Subcutaneous adipose tissue (tissue), 4 donors: Measurements from ENCODE around the gene PBRM1. TPM values are rescaled to one million over a fixed set of nuclear protein-coding genes. Genes with fewer than 3 reads are reported as not detected.

Experiments used
- total RNA-seq, 4 donors: library from RNA; depleted of rRNA; stranded (reverse); fragments of >200 nt; gene quantifications; one replicate each; pipeline ENCODE4 v1.1.0, GENCODE V29; 2016
- TF ChIP-seq, protein P1 (sequence below): fragments of 450-650 bp; IDR thresholded peaks from one replicate; pipeline ENCODE4 v1.5.1; 2016; ENCODE audit warnings: low read depth, mild to moderate bottlenecking, control low read depth, antibody characterized with exemption, moderate library complexity

Gene PBRM1
- total RNA-seq, 4 donors from 2014 or later = 92.7 to 125 (median 104) TPM

DNA sequence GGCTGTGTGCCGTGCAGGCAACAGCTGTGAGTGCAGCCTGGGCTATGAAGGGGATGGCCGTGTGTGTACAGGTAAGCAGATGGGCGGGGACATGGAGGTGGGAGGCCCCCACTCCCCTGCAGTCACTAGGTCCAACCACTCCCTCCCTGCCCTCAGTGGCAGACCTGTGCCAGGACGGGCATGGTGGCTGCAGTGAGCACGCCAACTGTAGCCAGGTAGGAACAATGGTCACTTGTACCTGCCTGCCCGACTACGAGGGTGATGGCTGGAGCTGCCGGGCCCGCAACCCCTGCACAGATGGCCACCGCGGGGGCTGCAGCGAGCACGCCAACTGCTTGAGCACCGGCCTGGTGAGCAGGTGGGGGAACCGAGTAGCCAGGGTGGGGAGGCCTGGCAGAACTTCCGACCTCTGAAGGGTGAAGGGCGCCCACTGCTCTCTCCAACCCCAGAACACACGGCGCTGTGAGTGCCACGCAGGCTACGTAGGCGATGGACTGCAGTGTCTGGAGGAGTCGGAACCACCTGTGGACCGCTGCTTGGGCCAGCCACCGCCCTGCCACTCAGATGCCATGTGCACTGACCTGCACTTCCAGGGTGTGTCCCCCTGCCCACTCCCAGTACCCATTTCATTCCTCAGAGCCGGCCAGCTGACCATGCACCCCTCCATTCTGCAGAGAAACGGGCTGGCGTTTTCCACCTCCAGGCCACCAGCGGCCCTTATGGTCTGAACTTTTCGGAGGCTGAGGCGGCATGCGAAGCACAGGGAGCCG is 163.6 kb downstream of the PBRM1 start:
- TF ChIP-seq, protein P1, sequence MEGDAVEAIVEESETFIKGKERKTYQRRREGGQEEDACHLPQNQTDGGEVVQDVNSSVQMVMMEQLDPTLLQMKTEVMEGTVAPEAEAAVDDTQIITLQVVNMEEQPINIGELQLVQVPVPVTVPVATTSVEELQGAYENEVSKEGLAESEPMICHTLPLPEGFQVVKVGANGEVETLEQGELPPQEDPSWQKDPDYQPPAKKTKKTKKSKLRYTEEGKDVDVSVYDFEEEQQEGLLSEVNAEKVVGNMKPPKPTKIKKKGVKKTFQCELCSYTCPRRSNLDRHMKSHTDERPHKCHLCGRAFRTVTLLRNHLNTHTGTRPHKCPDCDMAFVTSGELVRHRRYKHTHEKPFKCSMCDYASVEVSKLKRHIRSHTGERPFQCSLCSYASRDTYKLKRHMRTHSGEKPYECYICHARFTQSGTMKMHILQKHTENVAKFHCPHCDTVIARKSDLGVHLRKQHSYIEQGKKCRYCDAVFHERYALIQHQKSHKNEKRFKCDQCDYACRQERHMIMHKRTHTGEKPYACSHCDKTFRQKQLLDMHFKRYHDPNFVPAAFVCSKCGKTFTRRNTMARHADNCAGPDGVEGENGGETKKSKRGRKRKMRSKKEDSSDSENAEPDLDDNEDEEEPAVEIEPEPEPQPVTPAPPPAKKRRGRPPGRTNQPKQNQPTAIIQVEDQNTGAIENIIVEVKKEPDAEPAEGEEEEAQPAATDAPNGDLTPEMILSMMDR = no peak

DNA sequence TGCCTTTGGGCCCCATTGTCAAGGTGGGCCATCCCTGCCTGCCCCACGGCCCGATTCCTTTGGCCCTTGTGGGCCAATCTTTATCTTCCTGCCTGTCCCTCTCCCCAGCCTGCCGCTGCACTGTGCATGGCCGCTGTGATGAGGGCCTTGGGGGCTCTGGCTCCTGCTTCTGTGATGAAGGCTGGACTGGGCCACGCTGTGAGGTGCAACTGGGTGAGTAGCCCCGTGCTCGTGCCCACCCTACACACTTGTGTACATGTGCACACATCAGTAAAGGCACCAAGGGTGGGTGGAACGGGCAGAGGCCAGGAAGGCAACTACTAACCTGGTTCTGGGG is 164.3 kb downstream of the PBRM1 start:
- TF ChIP-seq, protein P1 = no peak

DNA sequence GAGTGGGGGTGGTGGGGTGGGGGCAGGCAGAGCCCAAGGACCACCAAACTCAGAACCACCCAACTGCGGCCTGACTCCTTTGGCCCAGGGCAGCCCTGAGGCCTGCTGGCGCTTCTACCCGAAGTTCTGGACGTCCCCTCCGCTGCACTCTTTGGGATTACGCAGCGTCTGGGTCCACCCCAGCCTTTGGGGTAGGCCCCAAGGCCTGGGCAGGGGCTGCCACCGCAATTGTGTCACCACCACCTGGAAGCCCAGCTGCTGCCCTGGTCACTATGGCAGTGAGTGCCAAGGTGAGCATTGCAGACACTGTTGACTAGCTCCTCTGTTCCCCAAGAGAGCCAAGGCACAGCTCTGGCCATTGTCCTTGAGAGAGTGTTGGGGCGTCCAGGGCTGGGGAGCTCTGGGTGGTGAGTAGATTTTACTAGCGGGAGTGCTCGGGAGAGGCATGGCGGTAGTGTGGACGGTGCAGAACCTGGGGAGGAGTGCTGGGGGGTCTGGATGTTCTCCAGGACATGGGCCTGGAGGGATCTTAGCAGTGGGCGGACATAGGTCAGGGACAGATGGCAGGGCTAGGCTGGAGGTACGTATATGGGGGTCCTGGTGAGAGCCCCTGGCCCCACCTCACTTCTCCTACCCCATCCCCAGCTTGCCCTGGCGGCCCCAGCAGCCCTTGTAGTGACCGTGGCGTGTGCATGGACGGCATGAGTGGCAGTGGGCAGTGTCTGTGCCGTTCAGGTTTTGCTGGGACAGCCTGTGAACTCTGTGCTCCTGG is 164.8 kb downstream of the PBRM1 start:
- TF ChIP-seq, protein P1 = no peak

DNA sequence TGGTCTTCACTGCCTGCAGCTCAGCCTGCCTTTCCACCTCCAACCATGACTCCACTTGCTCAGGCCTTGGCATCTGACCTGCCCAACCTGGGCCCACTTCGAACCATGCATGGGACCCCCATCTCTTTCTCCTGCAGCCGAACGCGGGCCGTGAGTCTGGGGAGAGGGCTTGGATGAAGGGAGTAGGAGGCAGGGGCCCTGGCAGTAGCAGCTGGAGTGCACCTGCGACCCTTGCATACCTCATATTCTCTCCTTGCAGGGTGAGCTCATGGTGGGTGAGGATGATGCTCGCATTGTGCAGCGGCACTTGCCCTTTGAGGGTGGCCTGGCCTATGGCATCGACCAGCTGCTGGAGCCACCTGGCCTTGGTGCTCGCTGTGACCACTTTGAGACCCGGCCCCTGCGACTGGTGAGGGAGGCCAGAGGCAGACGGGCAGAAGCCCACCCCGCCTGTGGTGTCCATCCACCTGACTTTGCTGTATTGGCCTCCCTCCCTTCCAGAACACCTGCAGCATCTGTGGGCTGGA is 165.5 kb downstream of the PBRM1 start:
- TF ChIP-seq, protein P1 = no peak

DNA sequence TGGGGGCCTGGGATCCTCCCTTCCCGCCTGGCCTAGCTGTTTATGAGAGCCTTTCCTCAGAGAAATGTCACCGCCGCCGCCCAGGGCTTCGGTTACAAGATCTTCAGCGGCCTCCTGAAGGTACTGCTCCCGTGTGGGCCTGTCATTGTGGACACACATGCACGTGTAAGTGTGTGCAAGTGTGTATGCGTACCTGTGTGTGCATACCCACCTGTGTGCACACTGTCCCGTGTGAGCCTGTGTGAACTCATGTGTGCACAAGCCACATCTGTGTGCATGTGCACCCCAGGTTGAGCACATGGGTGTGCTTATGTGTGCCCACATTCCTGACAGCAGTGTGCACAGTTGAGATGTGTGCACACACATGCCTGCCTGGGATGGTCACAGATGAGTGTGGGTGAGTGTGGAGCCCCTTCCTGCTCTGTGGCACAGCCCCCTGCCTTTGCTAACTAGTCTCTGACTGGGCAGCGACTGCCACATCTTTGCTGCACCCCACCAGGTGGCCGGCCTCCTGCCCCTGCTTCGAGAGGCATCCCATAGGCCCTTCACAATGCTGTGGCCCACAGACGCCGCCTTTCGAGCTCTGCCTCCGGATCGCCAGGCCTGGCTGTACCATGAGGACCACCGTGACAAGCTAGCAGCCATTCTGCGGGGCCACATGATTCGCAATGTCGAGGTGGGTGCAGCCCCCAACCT is 166.1 kb downstream of the PBRM1 start:
- TF ChIP-seq, protein P1 = no peak

DNA sequence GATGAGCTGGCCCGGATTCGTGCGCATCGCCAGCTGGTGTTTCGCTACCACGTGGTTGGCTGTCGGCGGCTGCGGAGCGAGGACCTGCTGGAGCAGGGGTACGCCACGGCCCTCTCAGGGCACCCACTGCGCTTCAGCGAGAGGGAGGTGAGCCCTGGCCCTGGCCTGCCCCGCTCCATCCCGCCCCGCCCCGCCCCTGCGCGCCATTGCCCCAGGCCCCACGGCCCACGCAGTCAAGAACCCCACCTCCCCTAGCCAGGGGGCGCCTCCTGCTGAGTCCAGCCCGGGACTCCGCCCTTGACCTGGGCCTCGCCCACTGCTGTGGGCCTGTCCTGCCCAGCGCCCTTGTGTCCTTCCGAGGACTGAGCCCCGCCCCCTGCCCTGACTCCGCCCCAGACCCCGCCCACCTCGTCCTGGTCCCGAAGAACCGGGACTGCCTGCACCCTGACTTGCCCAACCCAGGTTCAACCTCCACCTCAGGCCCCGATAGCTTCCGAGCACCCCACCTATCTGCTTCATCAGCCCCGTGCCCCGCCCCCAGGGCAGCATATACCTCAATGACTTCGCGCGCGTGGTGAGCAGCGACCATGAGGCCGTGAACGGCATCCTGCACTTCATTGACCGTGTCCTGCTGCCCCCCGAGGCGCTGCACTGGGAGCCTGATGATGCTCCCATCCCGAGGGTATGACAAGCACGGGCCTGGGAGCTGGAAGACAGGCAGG is 166.8 kb downstream of the PBRM1 start:
- TF ChIP-seq, protein P1 = no peak
